ENCODE results near the gene FAT1.
"Not testable (repeated sequence)": the region's sequence is repeated elsewhere in the genome, so short reads cannot be mapped to it uniquely, and the experiment has no call there.

Gene FAT1

GRCh38 chr4:186723292-186724057 is at the start of gene FAT1:
Gene FAT1, minus strand, starts transcription at chr4:186723856. Its CDS starts 14,029 bp downstream, at chr4:186709827.
- peak; percentile 50 for DNase-seq (ENCODE audit: low spot score)

GRCh38 chr4:186772936-186773487 is 49.4 kb upstream of the FAT1 start:
- no peak for DNase-seq (ENCODE audit: low spot score)

DNA sequence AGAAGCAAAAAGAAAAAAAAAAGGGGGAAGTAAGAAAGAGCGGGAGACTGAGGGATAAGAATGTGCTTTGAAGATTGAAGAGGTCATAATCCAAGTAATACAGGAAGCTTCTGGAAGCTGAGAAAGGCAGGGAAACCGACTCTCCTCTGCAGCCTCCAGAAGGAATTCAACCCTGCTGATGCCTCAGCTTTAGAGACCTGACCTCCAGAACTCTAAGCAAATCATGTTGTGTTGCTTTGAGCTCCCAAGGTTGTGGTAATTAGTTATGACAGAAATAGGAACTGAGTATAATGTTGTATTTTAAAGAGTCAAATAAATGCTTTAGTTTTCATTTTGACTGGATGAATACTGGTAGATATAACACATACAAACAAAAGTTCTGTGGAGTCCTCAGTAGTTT is 48.0 kb upstream of the FAT1 start:
- no peak for DNase-seq (ENCODE audit: low spot score)

DNA sequence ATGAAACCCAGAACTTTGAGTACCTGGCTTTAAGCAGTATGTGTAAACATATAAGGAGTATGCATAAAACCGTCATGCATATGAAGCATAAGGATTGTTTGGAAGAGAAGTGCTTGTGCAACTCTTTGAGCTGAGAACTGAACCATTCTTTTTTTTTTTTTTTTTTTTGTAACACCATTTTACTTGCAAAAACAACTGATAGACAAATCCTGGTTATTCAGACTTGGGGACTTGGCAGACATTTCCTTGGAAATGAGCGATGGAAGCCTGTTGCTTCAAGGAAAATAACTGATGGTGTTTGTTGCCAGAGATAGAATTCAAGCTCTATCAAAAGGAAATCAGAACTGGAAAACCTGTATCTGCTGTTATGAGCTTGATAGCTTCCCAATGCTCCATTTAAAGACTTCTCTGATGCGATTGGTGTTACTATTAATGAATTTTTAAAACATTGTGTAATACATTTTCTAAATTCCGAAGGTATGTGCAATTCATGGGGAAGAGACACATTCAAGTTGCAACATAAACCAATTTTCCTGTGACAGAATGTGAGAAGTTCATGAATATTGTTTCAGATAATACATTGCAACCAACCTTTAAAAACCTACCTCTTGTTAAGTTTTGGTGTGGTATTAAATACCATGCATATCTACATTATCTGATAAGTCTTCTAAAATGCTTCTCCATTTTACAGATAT is 47.0 kb upstream of the FAT1 start:
- no peak for DNase-seq (ENCODE audit: low spot score)

GRCh38 chr4:186767794-186768193 is 44.1 kb upstream of the FAT1 start:
- DNase-seq (ENCODE audit: low spot score): no peak

DNA sequence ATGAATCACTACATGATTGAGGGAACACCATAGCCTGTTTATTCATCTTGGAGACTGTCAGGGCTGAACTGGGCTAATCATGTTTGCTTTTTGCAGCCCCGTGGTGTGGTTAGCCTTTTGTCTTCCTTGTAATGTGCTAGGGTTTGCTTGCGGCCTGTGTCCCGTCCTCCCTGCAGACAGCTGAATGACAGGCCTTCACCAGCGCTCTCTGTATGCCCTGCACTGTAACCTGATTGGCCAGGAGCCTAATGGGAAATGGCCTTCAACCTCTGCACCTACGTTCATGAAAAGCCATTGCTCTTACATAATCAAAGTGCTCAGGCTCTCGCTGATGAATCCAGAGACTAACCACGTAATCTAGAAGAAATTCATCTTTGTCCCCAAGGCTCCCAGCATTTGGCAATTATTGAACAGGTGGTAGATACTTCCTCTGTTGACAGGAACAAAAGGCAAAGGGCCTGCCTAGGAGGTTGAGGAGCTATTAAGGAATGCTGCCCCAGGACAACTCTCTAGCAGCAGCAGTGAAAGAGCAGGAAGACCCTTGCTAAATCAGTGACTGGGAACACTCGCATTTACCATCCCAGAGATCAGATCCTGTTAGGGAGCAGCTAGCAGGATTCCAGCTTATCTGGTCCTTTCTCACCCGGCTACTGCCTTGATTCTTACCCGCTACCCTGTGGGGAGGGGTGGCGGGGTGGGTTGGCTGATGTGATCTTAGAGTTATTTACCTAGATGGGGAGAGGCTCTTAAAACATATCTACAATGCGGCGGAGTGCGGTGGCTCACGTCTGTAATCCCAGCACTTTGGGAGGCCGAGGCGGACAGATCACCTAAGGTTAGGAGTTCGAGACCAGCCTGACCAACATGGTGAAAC is 42.3 kb upstream of the FAT1 start:
- peak; percentile 66 for DNase-seq (ENCODE audit: low spot score)

- peak; percentile 76 for DNase-seq (ENCODE audit: low spot score)
Measured at GRCh38 chr4:186765138-186765537, 41.5 kb upstream of the FAT1 start.

- no peak for DNase-seq (ENCODE audit: low spot score)
Measured at GRCh38 chr4:186764457-186764856, 40.8 kb upstream of the FAT1 start.

DNA sequence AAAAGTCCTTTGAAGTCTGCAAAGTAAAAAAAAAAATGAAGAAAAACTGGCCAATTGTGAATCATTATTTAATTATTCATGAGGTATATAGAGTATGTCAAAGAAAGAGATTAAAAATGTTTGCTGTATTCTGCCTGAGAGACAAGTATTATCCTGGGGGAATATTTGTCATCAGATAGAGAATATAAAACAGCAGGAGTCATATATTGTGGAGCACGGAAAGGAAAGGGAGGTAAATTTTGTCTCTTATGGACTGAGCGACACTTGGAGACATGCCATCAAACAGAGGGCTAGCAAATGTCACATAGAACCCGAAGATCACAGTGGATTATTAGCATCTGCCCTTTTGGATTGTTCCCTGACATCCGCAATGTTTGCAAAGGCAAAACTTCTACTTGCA is 39.2 kb upstream of the FAT1 start:
- no peak for DNase-seq (ENCODE audit: low spot score)

GRCh38 chr4:186762361-186762760 is 38.7 kb upstream of the FAT1 start:
- no peak for DNase-seq (ENCODE audit: low spot score)

DNA sequence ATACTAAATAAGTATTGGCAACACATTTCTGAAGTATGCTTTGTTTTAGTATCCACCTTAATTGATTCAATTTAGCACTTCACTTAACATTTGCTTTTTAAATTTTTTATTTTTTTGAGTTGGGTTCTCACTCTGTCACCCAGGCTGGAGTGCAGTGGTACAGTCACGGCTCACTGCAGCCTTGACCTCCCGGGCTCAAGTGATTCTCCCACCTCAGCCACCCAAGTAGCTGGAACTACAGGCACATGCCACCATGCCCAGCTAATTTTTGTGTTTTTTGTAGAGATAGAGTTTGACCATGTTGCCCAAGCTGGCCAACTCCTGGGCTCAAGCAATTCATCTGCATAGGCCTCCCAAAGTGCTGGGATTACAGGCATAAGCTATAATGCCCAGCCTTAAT is 38.3 kb upstream of the FAT1 start:
- not testable (repeated sequence) for DNase-seq (ENCODE audit: low spot score)

- DNase-seq (ENCODE audit: low spot score): no peak
Measured at GRCh38 chr4:186761393-186761792, 37.7 kb upstream of the FAT1 start.

DNA sequence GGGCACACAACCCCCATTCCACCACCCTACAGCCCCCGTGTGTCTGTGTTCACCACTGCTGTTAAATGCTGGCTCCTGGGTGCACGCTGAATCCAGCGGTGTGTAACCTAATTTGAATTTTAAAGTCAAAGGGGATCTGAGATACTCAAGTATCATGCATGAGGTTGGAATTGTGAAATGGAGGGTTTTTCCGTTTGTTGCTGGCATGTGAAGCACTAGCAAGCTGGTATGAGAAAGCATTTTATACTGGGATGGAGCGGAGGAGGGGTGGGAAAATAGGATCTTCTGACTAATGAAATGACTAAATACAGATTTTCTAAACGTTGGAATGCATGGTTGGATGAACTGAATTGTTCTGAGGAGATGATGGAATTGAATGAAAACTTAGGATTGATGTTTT is 36.9 kb upstream of the FAT1 start:
- DNase-seq (ENCODE audit: low spot score): no peak

- DNase-seq (ENCODE audit: low spot score): no peak
Measured at GRCh38 chr4:186759990-186760389, 36.3 kb upstream of the FAT1 start.

- DNase-seq (ENCODE audit: low spot score): no peak
Measured at GRCh38 chr4:186758929-186759682, 35.5 kb upstream of the FAT1 start.

DNA sequence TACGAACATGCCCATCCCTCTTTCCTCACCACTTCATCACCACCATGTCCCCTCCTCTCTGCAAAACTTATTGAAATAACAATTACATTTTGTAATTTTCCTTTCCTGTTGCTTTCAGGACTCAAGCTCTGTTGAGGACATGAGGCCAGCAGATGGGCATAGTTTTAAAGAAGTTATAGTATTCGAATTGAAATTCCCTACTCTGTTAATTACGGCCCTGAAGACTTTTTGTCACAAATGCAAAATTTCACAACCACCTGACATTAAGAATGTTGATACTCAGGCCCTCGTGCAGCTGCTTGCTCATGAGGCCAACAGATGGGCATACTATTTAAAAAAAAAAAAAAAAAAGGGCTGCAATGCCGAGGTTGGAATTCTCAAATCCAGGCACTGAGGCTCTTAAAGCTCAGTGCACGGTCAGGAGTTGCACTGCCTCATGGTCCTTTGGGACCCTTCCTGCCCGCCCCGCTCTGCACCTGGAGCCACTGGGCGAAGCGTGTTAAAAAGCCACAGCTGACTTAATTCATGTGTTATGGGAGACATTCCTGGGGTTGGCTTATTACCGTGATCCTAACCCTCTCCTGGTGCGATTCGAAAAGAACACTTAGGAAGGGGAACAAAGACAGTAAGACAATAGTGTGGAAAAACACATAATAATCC is 34.2 kb upstream of the FAT1 start:
- DNase-seq (ENCODE audit: low spot score): no peak

GRCh38 chr4:186756550-186756949 is 32.9 kb upstream of the FAT1 start:
- DNase-seq (ENCODE audit: low spot score): not testable (repeated sequence)

- DNase-seq (ENCODE audit: low spot score): no peak
Measured at GRCh38 chr4:186755550-186756519, 32.2 kb upstream of the FAT1 start.

- no peak for DNase-seq (ENCODE audit: low spot score)
Measured at GRCh38 chr4:186754976-186755375, 31.3 kb upstream of the FAT1 start.

- no peak for DNase-seq (ENCODE audit: low spot score)
Measured at GRCh38 chr4:186752325-186752724, 28.7 kb upstream of the FAT1 start.
